Transverse colon (tissue), 4 donors: ENCODE measurements around the gene MAPKAP1. TPM values are rescaled to one million over a fixed set of nuclear protein-coding genes. Genes with fewer than 3 reads are reported as not detected.

Source experiments
- DNase-seq: peaks from one replicate; pipeline ENCODE4 v3.0.0-alpha.2; 2019
- H3K27ac ChIP-seq, 4 donors: fragments of 200-600 bp; sonication (generic); 2 replicates each; pipeline ENCODE4 v1.5.1; 2016 to 2018; ENCODE audit warnings: inconsistent platforms in 4 of 4
- H3K27me3 ChIP-seq: fragments of 200-600 bp; sonication (generic); 2 replicates; pipeline ENCODE4 v1.5.1; 2017; ENCODE audit warnings: inconsistent platforms
- H3K36me3 ChIP-seq, 4 donors: fragments of 200-600 bp; sonication (generic); 2 replicates each; pipeline ENCODE4 v1.5.1; 2017 to 2019; ENCODE audit warnings: inconsistent platforms in 4 of 4
- H3K4me1 ChIP-seq, 4 donors: fragments of 200-600 bp; sonication (generic); 2 replicates each; pipeline ENCODE4 v1.5.1; 2017 to 2020; ENCODE audit warnings: inconsistent platforms in 4 of 4
- H3K4me3 ChIP-seq, 4 donors: fragments of 200-600 bp; sonication (generic); 1 replicate in 1 of 4; 2 replicates in 3 of 4; pipeline versions ENCODE4 v1.5.1 to v1.6.1; 2017 to 2019; ENCODE audit warnings: inconsistent platforms in 4 of 4
- H3K9me3 ChIP-seq, 2 donors: fragments of 200-600 bp; sonication (generic); 2 replicates each; pipeline ENCODE4 v1.5.1; 2017 to 2019; ENCODE audit warnings: inconsistent platforms in 2 of 2
- CTCF ChIP-seq, 5 experiments: fragments of 200-600 bp in 3 of 5; fragments of 450-650 bp in 2 of 5; sonication (generic) in 3 of 5; IDR thresholded peaks; 1 replicate in 2 of 5; 2 replicates in 3 of 5; pipeline ENCODE4 v1.5.1; 2016 to 2017; ENCODE audit warnings: antibody characterized with exemption in 5 of 5, inconsistent platforms in 3 of 5, mild to moderate bottlenecking in 2 of 5, moderate library complexity in 1 of 5
- EP300 ChIP-seq: sonication (generic); formaldehyde crosslinking; IDR thresholded peaks from one replicate; pipeline ENCODE4 v1.6.1; 2017; ENCODE audit warnings: antibody characterized with exemption, low read depth
- POLR2A ChIP-seq: fragments of 450-650 bp; IDR thresholded peaks from one replicate; pipeline ENCODE4 v1.6.1; 2016; ENCODE audit warnings: antibody characterized with exemption, mild to moderate bottlenecking, moderate library complexity
- POLR2AphosphoS5 ChIP-seq, 3 donors: sonication (generic); formaldehyde crosslinking; IDR thresholded peaks; one replicate each; pipeline ENCODE4 v1.6.1; 2016; ENCODE audit warnings: antibody characterized with exemption in 3 of 3
- WGBS, 2 donors: methylation state at CpG; one replicate each; pipeline ENCODE4 v1.1.5; 2018; ENCODE audit warnings: low coverage in 1 of 2; 5-methylcytosine and 5-hydroxymethylcytosine counted together
- in situ Hi-C, 4 donors: fragments of 200-750 bp; cut with MboI; loops; one replicate each; pipeline versions ENCODE4 v1.15.0 to v1.15.1; 2017; ENCODE audit warnings: low sequenced_read_pairs in 3 of 4, low pct_ligation_motif_present in 1 of 4, low pct_unique_long_range_greater_than_20kb in 1 of 4
- intact Hi-C: fragments of 100-400 bp; cut with DNase I; formaldehyde crosslinking; loops from one replicate; pipeline ENCODE4 v1.15.1; 2023; ENCODE audit warnings: low total_unique reads
- total RNA-seq, 4 donors: library from RNA; depleted of rRNA; stranded (reverse); fragments of >200 nt; gene quantifications; one replicate each; pipeline ENCODE4 v1.1.0, GENCODE V29; 2016

MAPKAP1 gene
- total RNA-seq, 4 donors from 2014 or later, result 59.8 to 83.4 (median 71.2) TPM

DNA sequence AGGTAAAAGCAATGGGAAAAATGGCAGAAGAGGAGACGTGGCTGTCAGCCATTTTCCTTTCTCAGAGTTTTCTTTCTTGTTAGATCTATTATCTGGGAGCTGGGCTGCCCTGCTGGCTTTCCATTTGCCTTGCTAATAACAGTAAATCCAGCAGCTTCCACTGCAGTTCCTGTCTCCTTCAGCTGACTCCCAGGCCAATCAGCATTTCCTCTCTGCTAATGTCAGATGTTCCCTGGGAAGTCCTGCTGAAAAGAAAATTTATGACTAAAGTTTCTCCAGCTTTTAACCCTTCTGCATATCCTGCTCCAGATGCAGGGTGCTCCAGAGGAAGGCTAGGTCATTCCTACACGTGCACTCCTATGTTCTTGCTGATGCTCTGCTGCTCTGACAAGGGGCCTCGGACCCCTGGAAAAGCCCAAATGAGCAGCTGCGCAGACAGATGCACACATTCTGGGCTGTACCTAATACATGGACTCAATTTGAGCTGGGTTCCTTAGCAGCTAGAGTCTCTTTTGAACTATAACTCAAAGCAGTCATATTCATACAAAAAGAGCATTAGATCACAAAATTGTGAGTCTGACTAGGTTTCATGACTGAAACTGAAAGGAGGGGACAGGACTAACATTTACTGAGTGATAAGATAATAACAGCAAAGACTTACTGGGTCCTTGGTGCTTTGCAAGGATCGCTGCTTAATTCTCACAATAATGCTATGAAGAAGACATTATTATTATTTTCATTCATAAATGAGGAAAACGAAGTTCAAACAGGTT is 182.2 kb downstream of the MAPKAP1 start:
- Histone ChIP-seq H3K36me3 (no peaks in the 10 kb centered on the region), H3K9me3 (no peaks in the 10 kb centered on the region), H3K27ac (peak overlapping the region in 2 of 4 donors; percentile 31 to 56), H3K4me3 (no peak overlapping the region), H3K4me1 (peaks cover 12 to 51% (median 24%) of the 10 kb centered on the region in 4 donors), H3K27me3 (no peaks in the 10 kb centered on the region)
- in situ Hi-C loops, result no loop called here
- DNase-seq, result no peak
- intact Hi-C loops, result no loop called here
- WGBS, 2 donors, result 84 to 90% methylated on average over 3 to 6 of the region's 6 CpGs
- TF ChIP-seq CTCF (IDR thresholded peaks at IDR 0.05), result no peak
- TF ChIP-seq POLR2A, result no peak
- TF ChIP-seq POLR2AphosphoS5 (IDR thresholded peaks at IDR 0.05), result no peak
- no peak for TF ChIP-seq EP300

DNA sequence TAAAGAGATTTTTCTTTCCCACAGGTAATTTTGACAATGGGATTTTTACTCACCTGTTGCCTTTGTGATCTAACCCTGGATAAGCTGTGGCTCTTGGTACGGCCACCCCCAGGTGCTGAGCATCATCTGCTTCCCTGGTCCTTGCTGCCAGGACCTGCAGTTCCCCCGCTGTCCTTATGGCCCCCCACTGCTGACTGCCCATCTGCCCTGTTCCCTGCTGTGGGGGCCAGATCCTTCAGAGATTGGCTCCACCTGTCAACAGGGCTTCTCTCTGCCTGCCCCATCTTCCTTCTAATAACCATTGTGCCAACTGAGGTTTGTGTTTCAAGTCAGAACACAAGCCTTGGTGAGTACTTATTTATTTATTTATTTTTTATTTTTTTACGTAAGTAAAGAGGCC is 183.3 kb downstream of the MAPKAP1 start:
- no peaks in the 10 kb centered on the region for H3K27me3 ChIP-seq
- in situ Hi-C loops, result no loop called here
- no peak for DNase-seq
- H3K9me3 ChIP-seq, result no peaks in the 10 kb centered on the region
- intact Hi-C loops, result no loop called here
- no peak overlapping the region for H3K27ac ChIP-seq
- H3K36me3 ChIP-seq, result no peaks in the 10 kb centered on the region
- WGBS, 2 donors, result 91 to 98% methylated on average over 2 to 3 of the region's 3 CpGs
- TF ChIP-seq CTCF (IDR thresholded peaks at IDR 0.05) (no peak), POLR2A (no peak), POLR2AphosphoS5 (IDR thresholded peaks at IDR 0.05) (no peak)
- peaks cover 9 to 41% (median 19%) of the 10 kb centered on the region in 4 donors for H3K4me1 ChIP-seq
- H3K4me3 ChIP-seq, result no peak overlapping the region

DNA sequence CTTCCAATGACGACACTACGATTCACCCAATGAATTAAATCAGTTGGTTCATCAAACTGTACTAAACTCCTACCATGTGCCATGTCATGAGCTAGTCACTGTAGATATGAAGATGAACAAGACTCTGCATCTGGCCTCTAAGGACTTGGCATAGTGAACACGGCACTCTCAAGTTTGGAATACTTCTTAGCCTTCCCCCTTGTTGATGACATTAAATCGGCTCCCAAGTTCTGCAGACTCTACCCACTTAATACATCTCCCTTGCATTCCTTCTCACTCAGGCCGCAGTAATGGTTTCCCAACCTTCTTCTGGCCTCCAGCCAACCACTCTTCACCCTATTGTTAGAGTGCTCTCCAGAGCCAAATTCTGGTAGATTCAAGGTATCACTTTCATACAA is 184.7 kb downstream of the MAPKAP1 start:
- TF ChIP-seq POLR2AphosphoS5 (IDR thresholded peaks at IDR 0.05) (no peak), CTCF (IDR thresholded peaks at IDR 0.05) (no peak), POLR2A (no peak), EP300 (no peak)
- WGBS, 2 donors, result 79 to 84% methylated on average over 5 of the region's 5 CpGs
- Histone ChIP-seq H3K27me3 (no peaks in the 10 kb centered on the region), H3K4me1 (peaks cover 9 to 37% (median 21%) of the 10 kb centered on the region in 4 donors), H3K36me3 (no peaks in the 10 kb centered on the region), H3K9me3 (no peaks in the 10 kb centered on the region), H3K27ac (peak overlapping the region; percentile 31 to 76 (median 70)), H3K4me3 (no peak overlapping the region)
- in situ Hi-C loops (no loop called here), intact Hi-C loops (no loop called here)
- DNase-seq, result peak; percentile 18

DNA sequence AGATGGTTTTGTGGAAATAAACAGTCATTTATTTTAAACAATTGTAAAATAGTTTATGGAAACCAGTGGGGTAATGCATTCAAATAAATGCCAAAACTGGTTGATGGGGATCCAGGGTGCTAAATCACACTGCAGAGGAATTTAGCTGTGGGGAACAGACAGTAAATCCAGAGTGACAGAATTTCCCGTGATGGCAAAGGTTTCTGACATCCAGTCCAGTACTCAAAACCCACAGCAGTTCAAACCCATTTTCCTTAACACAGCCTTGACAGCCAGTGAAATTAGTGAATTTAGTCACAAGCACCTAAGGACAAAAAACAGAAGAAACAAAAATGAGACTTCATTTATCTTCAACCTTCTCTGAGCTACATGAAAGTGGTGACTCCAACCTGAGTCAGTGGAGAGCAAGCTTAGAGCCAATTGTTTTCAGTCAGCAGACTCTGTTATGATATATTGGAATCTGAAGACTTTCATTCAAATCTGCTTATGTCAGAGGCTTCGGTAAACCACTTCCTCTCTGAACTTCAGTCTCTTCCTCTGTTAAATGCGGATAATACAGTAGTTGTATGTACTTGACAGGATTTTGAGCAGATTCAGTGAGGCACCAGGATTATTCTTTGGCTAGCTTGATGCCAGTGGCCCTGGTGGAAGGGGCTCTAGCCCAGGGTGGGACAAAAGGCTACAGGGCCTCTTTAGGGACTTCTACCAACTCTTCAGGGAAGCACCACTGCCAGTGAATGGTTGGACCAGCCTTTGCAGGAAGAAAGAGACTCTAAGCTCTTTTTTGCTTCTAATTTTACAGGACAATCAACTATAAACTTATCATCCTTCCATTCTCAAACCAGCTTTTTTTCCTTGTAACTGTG is 185.3 kb downstream of the MAPKAP1 start:
- no peaks in the 10 kb centered on the region for H3K9me3 ChIP-seq
- no peak for TF ChIP-seq EP300
- no peak for TF ChIP-seq POLR2AphosphoS5 (IDR thresholded peaks at IDR 0.05)
- TF ChIP-seq POLR2A, result no peak
- no peak for TF ChIP-seq CTCF (IDR thresholded peaks at IDR 0.05)
- intact Hi-C loops, result no loop called here
- H3K27me3 ChIP-seq, result no peaks in the 10 kb centered on the region
- in situ Hi-C loops, result no loop called here
- DNase-seq, result no peak
- H3K36me3 ChIP-seq, result no peaks in the 10 kb centered on the region
- H3K4me3 ChIP-seq, result no peak overlapping the region
- H3K4me1 ChIP-seq, result peaks cover 9 to 36% (median 21%) of the 10 kb centered on the region in 4 donors
- WGBS, 2 donors, result 40 to 56% methylated on average over 3 of the region's 3 CpGs
- H3K27ac ChIP-seq, result peak overlapping the region; percentile 31 to 76 (median 70)
